HCT116 (cell line): ENCODE results near the gene TRAK1. TPM values are rescaled to one million over a fixed set of nuclear protein-coding genes. Genes with fewer than 3 reads are reported as not detected.

Experiments used
- ATAC-seq: fragments of 200-7000 bp; cut with Tn5 transposase; 2 replicates; pipeline ENCODE4 v1.9.1; 2020; ENCODE audit warnings: mild to moderate bottlenecking, moderate library complexity
- BruUV-seq: library from RNA; stranded (reverse); fragments of 400-500 nt; replicated peaks from 2 replicates; lab custom pipeline; 2021; lab: Mats Ljungman, UMichigan
- CTCF ChIA-PET: fragments of 300-600 bp; sonication (Branson Sonifier 250); formaldehyde crosslinking; loops from one replicate; lab custom pipeline; 2021; ENCODE audit warnings: antibody characterized with exemption; lab: Charles Lee
- POLR2A ChIA-PET: fragments of 300-600, 350-600 bp; sonication (Branson Sonifier 250); formaldehyde crosslinking; loops from one replicate; lab custom pipeline; 2021; ENCODE audit warnings: antibody characterized with exemption; lab: Charles Lee
- RAD21 ChIA-PET, 2 experiments: fragments of 300-600 bp; sonication (Branson Sonifier 250); formaldehyde crosslinking; loops; one replicate each; lab custom pipeline; 2023; ENCODE audit warnings: low total read pairs in 2 of 2; ENCODE audit not compliant: uncharacterized antibody in 2 of 2, unreplicated experiment in 2 of 2, low non-redundant PET in 1 of 2; lab: Charles Lee
- DNase-seq: peaks from one replicate; pipeline ENCODE4 v3.0.0-alpha.2; 2010; ENCODE audit warnings: low read depth, low spot score
- H2AFZ ChIP-seq: fragments of 200-600 bp; shearing (Covaris generic), sonication (generic); 2 replicates; pipeline ENCODE4 v1.6.1; 2017; ENCODE audit warnings: low read depth, mixed run types, mixed read lengths, antibody characterized with exemption, low read length; ENCODE audit not compliant: poor library complexity, severe bottlenecking
- H3K27ac ChIP-seq: 2 replicates; pipeline ENCODE4 v1.5.1; 2012; ENCODE audit warnings: low read depth, low read length
- H3K27me3 ChIP-seq: fragments of 200-600 bp; sonication (generic); 2 replicates; pipeline ENCODE4 v1.6.1; 2016; ENCODE audit warnings: mixed run types, low read length, mixed read lengths; ENCODE audit not compliant: insufficient read depth
- H3K36me3 ChIP-seq, 2 experiments: fragments of 200-500 bp in 1 of 2; fragments of 200-600 bp in 1 of 2; sonication (Bioruptor generic) in 1 of 2; sonication (generic) in 1 of 2; 2 replicates each; pipeline versions ENCODE4 v1.5.1 to v1.6.1; 2014 to 2016; ENCODE audit warnings: low read length in 2 of 2, inconsistent platforms in 1 of 2, mixed read lengths in 1 of 2, mixed run types in 1 of 2; ENCODE audit not compliant: insufficient read depth in 2 of 2, control insufficient read depth in 1 of 2
- H3K4me1 ChIP-seq, 2 experiments: fragments of 200-600 bp in 1 of 2; sonication (generic) in 1 of 2; 2 replicates each; pipeline versions ENCODE4 v1.5.1 to v1.6.1; 2012 to 2017; ENCODE audit warnings: low read length in 2 of 2, inconsistent platforms in 1 of 2, mild to moderate bottlenecking in 1 of 2, mixed read lengths in 1 of 2, mixed run types in 1 of 2, moderate library complexity in 1 of 2; ENCODE audit not compliant: insufficient read depth in 2 of 2, control insufficient read depth in 1 of 2
- H3K4me2 ChIP-seq: fragments of 200-600 bp; sonication (generic); 2 replicates; pipeline ENCODE4 v1.6.1; 2017; ENCODE audit warnings: mixed run types, low read length, mixed read lengths
- H3K4me3 ChIP-seq, 2 experiments: fragments of 200-600 bp in 1 of 2; sonication (generic) in 1 of 2; replicated peaks in 1 of 2; 2 replicates each; pipeline ENCODE4 v1.5.1; 2011 to 2016; ENCODE audit warnings: low read length in 2 of 2, control low read depth in 1 of 2, low read depth in 1 of 2, mild to moderate bottlenecking in 1 of 2, mixed read lengths in 1 of 2, mixed run types in 1 of 2
- H3K79me2 ChIP-seq: fragments of 200-600 bp; sonication (generic); 2 replicates; pipeline ENCODE4 v1.6.1; 2017; ENCODE audit warnings: mild to moderate bottlenecking, mixed run types, low read length, moderate library complexity, mixed read lengths; ENCODE audit not compliant: insufficient read depth
- H3K9ac ChIP-seq: fragments of 200-600 bp; sonication (generic); 2 replicates; pipeline ENCODE4 v1.6.1; 2016; ENCODE audit warnings: low read length, mixed read lengths
- H3K9me2 ChIP-seq: fragments of 200-600 bp; sonication (generic), shearing (Covaris generic); 2 replicates; pipeline ENCODE4 v1.6.1; 2017; ENCODE audit warnings: mixed run types, mild to moderate bottlenecking, moderate library complexity; ENCODE audit not compliant: insufficient read depth
- H3K9me3 ChIP-seq, 2 experiments: fragments of 200-500 bp in 1 of 2; fragments of 200-600 bp in 1 of 2; sonication (Bioruptor generic) in 1 of 2; sonication (generic) in 1 of 2; 2 replicates each; pipeline ENCODE4 v1.6.1; 2014 to 2017; ENCODE audit warnings: low read length in 2 of 2, mixed read lengths in 2 of 2, inconsistent platforms in 1 of 2, low read depth in 1 of 2, mild to moderate bottlenecking in 1 of 2, mixed run types in 1 of 2, moderate library complexity in 1 of 2; ENCODE audit not compliant: control insufficient read depth in 1 of 2, insufficient read depth in 1 of 2
- H4K20me1 ChIP-seq: fragments of 200-600 bp; sonication (generic), shearing (Covaris generic); 2 replicates; pipeline ENCODE4 v1.6.1; 2017; ENCODE audit warnings: mixed run types, mild to moderate bottlenecking, moderate library complexity; ENCODE audit not compliant: insufficient read depth
- CBX3 ChIP-seq: IDR thresholded peaks from 2 replicates; pipeline ENCODE4 v1.6.1; 2012; ENCODE audit warnings: low read depth
- CEBPB ChIP-seq: IDR thresholded peaks from 2 replicates; pipeline ENCODE4 v1.6.1; 2012; ENCODE audit warnings: low read depth
- EGR1 ChIP-seq: IDR thresholded peaks from 2 replicates; pipeline ENCODE4 v1.6.1; 2012; ENCODE audit warnings: low read depth
- EZH2 ChIP-seq: fragments of 200-600 bp; sonication (generic); IDR thresholded peaks from 2 replicates; pipeline ENCODE4 v1.6.1; 2017; ENCODE audit warnings: antibody characterized with exemption, mixed run types
- EZH2phosphoT487 ChIP-seq: fragments of 200-600 bp; IDR thresholded peaks from 2 replicates; pipeline ENCODE4 v1.6.1; 2018; ENCODE audit warnings: antibody characterized with exemption, borderline replicate concordance
- FOSL1 ChIP-seq: IDR thresholded peaks from 2 replicates; pipeline ENCODE4 v1.6.1; 2012; ENCODE audit warnings: low read depth
- RAD21 ChIP-seq: IDR thresholded peaks from 2 replicates; pipeline ENCODE4 v1.6.1; 2012; ENCODE audit warnings: low read depth, mild to moderate bottlenecking
- SIN3A ChIP-seq: IDR thresholded peaks from 2 replicates; pipeline ENCODE4 v1.6.1; 2012; ENCODE audit warnings: low read depth
- SP1 ChIP-seq: IDR thresholded peaks from 2 replicates; pipeline ENCODE4 v1.6.1; 2012; ENCODE audit warnings: low read depth
- SRF ChIP-seq: IDR thresholded peaks from 2 replicates; pipeline ENCODE4 v1.6.1; 2012; ENCODE audit warnings: low read depth
- TCF7L2 ChIP-seq: IDR thresholded peaks from 2 replicates; pipeline ENCODE4 v1.7.0; 2011; ENCODE audit warnings: borderline replicate concordance, inconsistent platforms; ENCODE audit not compliant: insufficient read depth, insufficient read length; ENCODE audit errors: extremely low read depth
- ZFX ChIP-seq: fragments of 450-650 bp; IDR thresholded peaks from 2 replicates; pipeline ENCODE4 v1.6.1; 2017
- ZNF274 ChIP-seq: fragments of 200-500 bp; sonication (Bioruptor generic); IDR thresholded peaks from 2 replicates; pipeline ENCODE4 v1.6.1; 2014; ENCODE audit warnings: mild to moderate bottlenecking, low read depth, low read length, inconsistent platforms
- intact Hi-C: fragments of 100-400 bp; cut with micrococcal nuclease; formaldehyde crosslinking; loops from 2 replicates; pipeline ENCODE4 v1.10.0; 2022
- total RNA-seq: library from RNA; stranded (reverse); gene quantifications from one replicate; pipeline ENCODE4 v1.2.1, GENCODE V29; 2021; ENCODE audit not compliant: unreplicated experiment
- TF ChIP-seq, protein P1 (sequence below): IDR thresholded peaks from 2 replicates; pipeline ENCODE4 v1.6.1; 2012
- TF ChIP-seq, protein P2 (sequence below): IDR thresholded peaks from 2 replicates; pipeline ENCODE4 v1.6.1; 2011; ENCODE audit warnings: mild to moderate bottlenecking, low read length, moderate library complexity; ENCODE audit not compliant: insufficient replicate concordance; ENCODE audit errors: extremely low read depth
- TF ChIP-seq, protein P3 (sequence below), 3 experiments: fragments of 200-600 bp in 1 of 3; sonication (generic) in 1 of 3; IDR thresholded peaks in 2 of 3; conservative IDR thresholded peaks in 1 of 3; 2 replicates each; pipeline ENCODE4 v1.5.1; 2012 to 2017; ENCODE audit warnings: low read depth in 2 of 3, low read length in 2 of 3, antibody characterized with exemption in 1 of 3, borderline replicate concordance in 1 of 3, control low read depth in 1 of 3, mild to moderate bottlenecking in 1 of 3, mixed read lengths in 1 of 3, mixed run types in 1 of 3, moderate library complexity in 1 of 3; ENCODE audit not compliant: insufficient read depth in 1 of 3
- TF ChIP-seq, protein P4 (sequence below): IDR thresholded peaks from 2 replicates; pipeline ENCODE4 v1.6.1; 2012

TRAK1 gene
- total RNA-seq, 1 experiment from 2014 or later, result 25.9 TPM

DNA sequence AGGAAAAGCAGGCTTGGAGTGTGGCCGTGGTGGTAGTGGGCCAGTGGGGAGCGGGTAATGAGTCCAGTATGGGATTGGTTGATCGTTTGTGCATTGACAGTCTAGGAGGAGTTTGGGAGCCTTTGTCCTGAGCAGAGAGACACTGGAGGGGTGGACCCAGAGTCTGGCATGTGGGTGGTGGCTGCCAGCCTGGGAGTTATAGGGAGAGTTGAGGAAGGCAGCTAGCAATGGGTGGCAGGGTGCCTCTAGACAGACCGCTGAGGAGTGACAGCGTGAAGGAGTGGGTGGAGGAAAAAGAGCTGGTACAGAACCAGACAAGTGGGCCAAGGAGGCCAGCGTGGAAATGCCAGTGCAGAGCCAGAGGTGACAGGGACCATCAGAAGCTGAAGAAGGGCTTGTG, 176.7 kb downstream of the TRAK1 start:
- Histone ChIP-seq H3K79me2 (no peaks in the 10 kb centered on the region), H3K9me3 (0 out of 4 replicates have a peak, but pooled peaks cover 0 to 3% of the 10 kb centered on the region in 2 experiments), H3K27me3 (no peaks in the 10 kb centered on the region), H3K4me3 (no peak overlapping the region), H3K4me2 (no peak overlapping the region), H4K20me1 (no peaks in the 10 kb centered on the region), H2AFZ (no peak overlapping the region), H3K27ac (no peak overlapping the region), H3K9me2 (no peaks in the 10 kb centered on the region), H3K9ac (no peak overlapping the region), H3K36me3 (no peaks in the 10 kb centered on the region), H3K4me1 (peaks cover under 1 to 11% of the 10 kb centered on the region in 2 experiments; a peak in 3 of 4 replicates)
- TF ChIP-seq FOSL1 (no peak), ZNF274 (no peak), SRF (no peak), EGR1 (no peak), SIN3A (no peak), EZH2phosphoT487 (no peak)
- TF ChIP-seq, protein P1, sequence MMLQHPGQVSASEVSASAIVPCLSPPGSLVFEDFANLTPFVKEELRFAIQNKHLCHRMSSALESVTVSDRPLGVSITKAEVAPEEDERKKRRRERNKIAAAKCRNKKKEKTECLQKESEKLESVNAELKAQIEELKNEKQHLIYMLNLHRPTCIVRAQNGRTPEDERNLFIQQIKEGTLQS, result no peak
- TF ChIP-seq, protein P2, sequence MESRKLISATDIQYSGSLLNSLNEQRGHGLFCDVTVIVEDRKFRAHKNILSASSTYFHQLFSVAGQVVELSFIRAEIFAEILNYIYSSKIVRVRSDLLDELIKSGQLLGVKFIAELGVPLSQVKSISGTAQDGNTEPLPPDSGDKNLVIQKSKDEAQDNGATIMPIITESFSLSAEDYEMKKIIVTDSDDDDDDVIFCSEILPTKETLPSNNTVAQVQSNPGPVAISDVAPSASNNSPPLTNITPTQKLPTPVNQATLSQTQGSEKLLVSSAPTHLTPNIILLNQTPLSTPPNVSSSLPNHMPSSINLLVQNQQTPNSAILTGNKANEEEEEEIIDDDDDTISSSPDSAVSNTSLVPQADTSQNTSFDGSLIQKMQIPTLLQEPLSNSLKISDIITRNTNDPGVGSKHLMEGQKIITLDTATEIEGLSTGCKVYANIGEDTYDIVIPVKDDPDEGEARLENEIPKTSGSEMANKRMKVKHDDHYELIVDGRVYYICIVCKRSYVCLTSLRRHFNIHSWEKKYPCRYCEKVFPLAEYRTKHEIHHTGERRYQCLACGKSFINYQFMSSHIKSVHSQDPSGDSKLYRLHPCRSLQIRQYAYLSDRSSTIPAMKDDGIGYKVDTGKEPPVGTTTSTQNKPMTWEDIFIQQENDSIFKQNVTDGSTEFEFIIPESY, result no peak
- ATAC-seq (no peak), DNase-seq (no peak)
- intact Hi-C loops, result no loop called here
- CTCF ChIA-PET, result no interaction called here
- RAD21 ChIA-PET, result no interaction called here
- POLR2A ChIA-PET, result no interaction called here
- BruUV-seq, result no TSS peak

DNA sequence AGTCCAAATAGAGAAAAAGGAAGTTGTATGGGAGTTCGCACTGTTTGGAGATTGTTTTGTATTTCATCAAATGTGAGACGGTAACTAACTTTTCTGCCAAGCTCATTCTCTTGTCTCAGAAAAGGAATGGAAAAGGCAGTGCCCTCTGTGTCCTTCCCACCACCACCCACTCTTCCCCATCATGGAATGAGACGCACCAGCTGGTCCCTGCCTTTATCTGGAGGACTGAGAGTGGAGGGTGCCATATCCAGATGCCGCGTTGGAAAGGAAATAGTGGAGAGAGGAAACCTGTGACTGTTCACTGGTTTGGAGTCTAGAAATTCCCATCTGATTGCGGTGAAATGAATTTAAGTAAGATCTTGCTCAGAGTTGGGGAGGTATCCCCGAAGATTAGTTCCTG, 178.5 kb downstream of the TRAK1 start:
- intact Hi-C loops, result no loop called here
- H3K9me2 ChIP-seq, result no peaks in the 10 kb centered on the region
- DNase-seq (no peak), ATAC-seq (no peak)
- no peaks in the 10 kb centered on the region for H3K79me2 ChIP-seq
- ChIA-PET CTCF (no interaction called here), POLR2A (no interaction called here), RAD21 (no interaction called here)
- no peaks in the 10 kb centered on the region for H3K27me3 ChIP-seq
- H3K9me3 ChIP-seq, result 0 out of 4 replicates have a peak, but pooled peaks cover 0 to 3% of the 10 kb centered on the region in 2 experiments
- no TSS peak for BruUV-seq
- no peaks in the 10 kb centered on the region for H3K36me3 ChIP-seq
- no peak overlapping the region for H2AFZ ChIP-seq
- H3K27ac ChIP-seq, result no peak overlapping the region
- H3K4me1 ChIP-seq, result no peaks in the 10 kb centered on the region
- no peaks in the 10 kb centered on the region for H4K20me1 ChIP-seq
- no peak overlapping the region for H3K9ac ChIP-seq
- H3K4me3 ChIP-seq, result no peak overlapping the region
- no peak overlapping the region for H3K4me2 ChIP-seq
- no peak for TF ChIP-seq FOSL1
- no peak for TF ChIP-seq ZFX
- TF ChIP-seq, protein P3, sequence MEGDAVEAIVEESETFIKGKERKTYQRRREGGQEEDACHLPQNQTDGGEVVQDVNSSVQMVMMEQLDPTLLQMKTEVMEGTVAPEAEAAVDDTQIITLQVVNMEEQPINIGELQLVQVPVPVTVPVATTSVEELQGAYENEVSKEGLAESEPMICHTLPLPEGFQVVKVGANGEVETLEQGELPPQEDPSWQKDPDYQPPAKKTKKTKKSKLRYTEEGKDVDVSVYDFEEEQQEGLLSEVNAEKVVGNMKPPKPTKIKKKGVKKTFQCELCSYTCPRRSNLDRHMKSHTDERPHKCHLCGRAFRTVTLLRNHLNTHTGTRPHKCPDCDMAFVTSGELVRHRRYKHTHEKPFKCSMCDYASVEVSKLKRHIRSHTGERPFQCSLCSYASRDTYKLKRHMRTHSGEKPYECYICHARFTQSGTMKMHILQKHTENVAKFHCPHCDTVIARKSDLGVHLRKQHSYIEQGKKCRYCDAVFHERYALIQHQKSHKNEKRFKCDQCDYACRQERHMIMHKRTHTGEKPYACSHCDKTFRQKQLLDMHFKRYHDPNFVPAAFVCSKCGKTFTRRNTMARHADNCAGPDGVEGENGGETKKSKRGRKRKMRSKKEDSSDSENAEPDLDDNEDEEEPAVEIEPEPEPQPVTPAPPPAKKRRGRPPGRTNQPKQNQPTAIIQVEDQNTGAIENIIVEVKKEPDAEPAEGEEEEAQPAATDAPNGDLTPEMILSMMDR (IDR thresholded peaks at IDR 0.05 in 2 of 3, conservative IDR thresholded peaks at IDR 0.05 in 1 of 3; ENCODE audit: borderline replicate concordance in 1 of 3, insufficient read depth in 1 of 3, low read depth in 2 of 3, low read length in 2 of 3), result no peak
- no peak for TF ChIP-seq EZH2
- no peak for TF ChIP-seq CEBPB
- TF ChIP-seq CBX3, result no peak
- no peak for TF ChIP-seq EGR1
- TF ChIP-seq TCF7L2, result no peak
- TF ChIP-seq RAD21, result no peak
- no peak for TF ChIP-seq SP1
- TF ChIP-seq, protein P4, sequence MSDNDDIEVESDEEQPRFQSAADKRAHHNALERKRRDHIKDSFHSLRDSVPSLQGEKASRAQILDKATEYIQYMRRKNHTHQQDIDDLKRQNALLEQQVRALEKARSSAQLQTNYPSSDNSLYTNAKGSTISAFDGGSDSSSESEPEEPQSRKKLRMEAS, result no peak
- TF ChIP-seq, protein P1, result no peak
- no peak for TF ChIP-seq SRF
